Endothelial cell of umbilical vein (primary cell): ENCODE data around the gene SON.

ENCODE experiments used
- CTCF ChIP-seq, 2 donors: IDR thresholded peaks; 1 replicate in 1 of 2; 2 replicates in 1 of 2; pipeline ENCODE4 v1.5.1; 2011; ENCODE audit warnings: low read length in 2 of 2, mild to moderate bottlenecking in 2 of 2, moderate library complexity in 2 of 2, control low read depth in 1 of 2, inconsistent platforms in 1 of 2, low read depth in 1 of 2; ENCODE audit not compliant: insufficient read depth in 1 of 2; ENCODE audit errors: extremely low read depth in 1 of 2
- EZH2 ChIP-seq: IDR thresholded peaks from 2 replicates; pipeline ENCODE4 v1.6.1; 2012; ENCODE audit warnings: borderline replicate concordance, low read depth, mild to moderate bottlenecking, moderate library complexity, low read length, inconsistent platforms; ENCODE audit not compliant: severe bottlenecking
- MAX ChIP-seq: IDR thresholded peaks from 2 replicates; pipeline ENCODE4 v1.6.1; 2011; ENCODE audit not compliant: insufficient read depth, insufficient read length
- POLR2A ChIP-seq: IDR thresholded peaks from 2 replicates; pipeline ENCODE4 v1.6.1; 2012; ENCODE audit warnings: low read depth, mild to moderate bottlenecking, control low read depth, low read length
- POLR2AphosphoS5 ChIP-seq: IDR thresholded peaks from 2 replicates; pipeline ENCODE4 v1.6.1; 2012; ENCODE audit warnings: low read depth, mild to moderate bottlenecking, control low read depth, low read length, moderate library complexity; ENCODE audit not compliant: insufficient read depth

- TF ChIP-seq CTCF (IDR thresholded peaks at IDR 0.05; ENCODE audit: extremely low read depth in 1 of 2, insufficient read depth in 1 of 2, low read depth in 1 of 2, low read length in 2 of 2): no peak
- TF ChIP-seq POLR2A: no peak
- no peak for TF ChIP-seq MAX
- TF ChIP-seq EZH2: no peak
- TF ChIP-seq POLR2AphosphoS5: no peak
Observed at GRCh38 chr21:33622253-33622652, 79.4 kb downstream of the SON start.
